ENCODE data around the gene WWOX. TPM values are rescaled to one million over a fixed set of nuclear protein-coding genes. Genes with fewer than 3 reads are reported as not detected.

WWOX gene
- total and polyA plus RNA-seq, 2 of the 13 experiments (the other 11 are each of a cell fraction or from before 2014, with no cell fraction given): 9.1 to 37.4 TPM

- TF ChIP-seq NR2F6 (IDR thresholded peaks at IDR 0.05) (peak; percentile 79), NR2F6 (CRISPR knock-in tag; IDR thresholded peaks at IDR 0.05) (peak; percentile 73)
These were observed 721.9 kb downstream of the WWOX start (continued) for GRCh38 chr16:78821335-78821734.

- in situ Hi-C loops (cut with HindIII; ENCODE audit: extremely low pct_ligation_motif_present, low pct_unique_long_range_greater_than_20kb): no loop called here
- DNase-seq (ENCODE audit: low spot score): no peak
- Histone ChIP-seq H3K27me3 (ENCODE audit: control insufficient read depth in 1 of 2, insufficient read depth in 2 of 2, low read length in 2 of 2) (no peaks in the 10 kb centered on the region), H3K4me3 (replicated peaks in 1 of 3; ENCODE audit: insufficient read depth in 1 of 3, low read depth in 2 of 3, low read length in 3 of 3) (no peak overlapping the region), H4K20me1 (ENCODE audit: insufficient read depth, low read length) (no peaks in the 10 kb centered on the region), H3K9ac (ENCODE audit: insufficient read depth, low read depth, low read length) (no peak overlapping the region), H3K4me2 (ENCODE audit: low read depth, low read length) (no peak overlapping the region), H3K4me1 (ENCODE audit: insufficient read depth, low read length) (no peaks in the 10 kb centered on the region), H3K9me3 (ENCODE audit: low read length) (peaks cover 18% of the 10 kb centered on the region), H3K36me3 (replicated peaks in 1 of 2; ENCODE audit: control insufficient read depth in 1 of 2, insufficient read depth in 2 of 2, low read length in 2 of 2) (no peaks in the 10 kb centered on the region), H3K27ac (ENCODE audit: extremely low read length, insufficient read depth, low read length) (no peak overlapping the region), H3K79me2 (ENCODE audit: insufficient read depth, low read length) (no peaks in the 10 kb centered on the region), H2AFZ (ENCODE audit: low read length) (no peak overlapping the region)
- no peak for ATAC-seq
- peak; percentile 66 to 71 for TF ChIP-seq MAFK (conservative IDR thresholded peaks at IDR 0.05 in 1 of 2, IDR thresholded peaks at IDR 0.05 in 1 of 2; ENCODE audit: low read length in 2 of 2)
- TF ChIP-seq HES4 (CRISPR knock-in tag; IDR thresholded peaks at IDR 0.05; ENCODE audit: borderline replicate concordance): no peak
- TF ChIP-seq MAFF (IDR thresholded peaks at IDR 0.05; ENCODE audit: low read depth, low read length): peak; percentile 50; the same call in 1 of the 2 replicates
- TF ChIP-seq NRL (CRISPR knock-in tag; IDR thresholded peaks at IDR 0.05; ENCODE audit: borderline replicate concordance): no peak
- FAIRE-seq: no peak
- ChIA-PET POLR2A (no interaction called here), CTCF (ENCODE audit: low intra/inter-chr PET ratio, low total read pairs) (no interaction called here)
- intact Hi-C loops (cut with micrococcal nuclease; ENCODE audit: unreplicated experiment): no loop called here
- 47% methylated on average over 2 of the region's 2 CpGs for WGBS (ENCODE audit: low lambda C conversion rate)
- no TSS peak for BruUV-seq (replicated peaks)
These were observed 723.1 kb downstream of the WWOX start for GRCh38 chr16:78822509-78822908.

- Histone ChIP-seq H3K9ac (ENCODE audit: insufficient read depth, low read depth, low read length) (no peak overlapping the region), H3K79me2 (ENCODE audit: insufficient read depth, low read length) (no peaks in the 10 kb centered on the region), H3K9me3 (ENCODE audit: low read length) (peaks cover 18% of the 10 kb centered on the region), H3K27me3 (ENCODE audit: control insufficient read depth in 1 of 2, insufficient read depth in 2 of 2, low read length in 2 of 2) (no peaks in the 10 kb centered on the region), H3K36me3 (replicated peaks in 1 of 2; ENCODE audit: control insufficient read depth in 1 of 2, insufficient read depth in 2 of 2, low read length in 2 of 2) (no peaks in the 10 kb centered on the region), H2AFZ (ENCODE audit: low read length) (no peak overlapping the region), H4K20me1 (ENCODE audit: insufficient read depth, low read length) (no peaks in the 10 kb centered on the region), H3K4me2 (ENCODE audit: low read depth, low read length) (no peak overlapping the region), H3K4me3 (replicated peaks in 1 of 3; ENCODE audit: insufficient read depth in 1 of 3, low read depth in 2 of 3, low read length in 3 of 3) (no peak overlapping the region), H3K4me1 (ENCODE audit: insufficient read depth, low read length) (no peaks in the 10 kb centered on the region), H3K27ac (ENCODE audit: extremely low read length, insufficient read depth, low read length) (no peak overlapping the region)
- DNase-seq (ENCODE audit: low spot score) (no peak), ATAC-seq (no peak), FAIRE-seq (no peak)
- ChIA-PET CTCF (ENCODE audit: low intra/inter-chr PET ratio, low total read pairs) (no interaction called here), POLR2A (no interaction called here)
- intact Hi-C loops (cut with micrococcal nuclease; ENCODE audit: unreplicated experiment): no loop called here
- in situ Hi-C loops (cut with HindIII; ENCODE audit: extremely low pct_ligation_motif_present, low pct_unique_long_range_greater_than_20kb): no loop called here
- WGBS (ENCODE audit: low lambda C conversion rate): 54% methylated on average over 6 of the region's 6 CpGs
- BruUV-seq (replicated peaks): no TSS peak
- no peak for TF ChIP-seq ZNF772 (CRISPR knock-in tag; IDR thresholded peaks at IDR 0.05)
- TF ChIP-seq ZNF720 (CRISPR knock-in tag; IDR thresholded peaks at IDR 0.05): no peak
- no peak for TF ChIP-seq TAF15 (IDR thresholded peaks at IDR 0.05; ENCODE audit: low read depth, low read length, poor library complexity, severe bottlenecking)
- TF ChIP-seq ZNF558 (CRISPR knock-in tag; IDR thresholded peaks at IDR 0.05; ENCODE audit: borderline replicate concordance): no peak
- TF ChIP-seq CC2D1A (CRISPR knock-in tag; IDR thresholded peaks at IDR 0.05): no peak
- TF ChIP-seq SPEN (CRISPR knock-in tag; IDR thresholded peaks at IDR 0.05; ENCODE audit: low read depth): no peak
These were observed 723.6 kb downstream of the WWOX start for GRCh38 chr16:78823027-78823426.
